Large intestine (tissue), 3 donors: Measurements from ENCODE around the gene PRND. TPM values are rescaled to one million over a fixed set of nuclear protein-coding genes. Genes with fewer than 3 reads are reported as not detected.
"Not testable (repeated sequence)": the region's sequence is repeated elsewhere in the genome, so short reads cannot be mapped to it uniquely, and the experiment has no call there.

Source experiments
- DNase-seq, 2 donors: peaks; one replicate each; pipeline versions ENCODE4 v3.0.0 to v3.0.0-alpha.2; 2013
- H3K27ac ChIP-seq: one replicate; pipeline ENCODE4 v1.5.1; 2013; ENCODE audit warnings: low read length
- H3K27me3 ChIP-seq: 2 replicates; pipeline ENCODE4 v1.6.1; 2013; ENCODE audit warnings: low read length; ENCODE audit not compliant: control insufficient read depth, insufficient read depth
- H3K36me3 ChIP-seq: 2 replicates; pipeline ENCODE4 v1.6.1; 2013; ENCODE audit warnings: low read length; ENCODE audit not compliant: control insufficient read depth, insufficient read depth
- H3K4me1 ChIP-seq: one replicate; pipeline ENCODE4 v1.6.1; 2013; ENCODE audit warnings: low read length; ENCODE audit not compliant: control insufficient read depth, insufficient read depth
- H3K4me3 ChIP-seq: one replicate; pipeline ENCODE4 v1.5.1; 2013; ENCODE audit warnings: low read length
- H3K9me3 ChIP-seq: one replicate; pipeline ENCODE4 v1.6.1; 2013; ENCODE audit warnings: mild to moderate bottlenecking, low read depth, low read length, moderate library complexity; ENCODE audit not compliant: control insufficient read depth
- WGBS: methylation state at CpG from one replicate; pipeline ENCODE4 v1.1.5; 2013; ENCODE audit warnings: low lambda C conversion rate; ENCODE audit not compliant: insufficient coverage; 5-methylcytosine and 5-hydroxymethylcytosine counted together
- polyA plus RNA-seq: library from polyadenylated mRNA; unstranded; fragments of 120-200 nt; gene quantifications from one replicate; pipeline ENCODE4 v1.2.1, GENCODE V29; 2013

The PRND gene
- polyA plus RNA-seq, 1 donor: 4.2 TPM

DNA sequence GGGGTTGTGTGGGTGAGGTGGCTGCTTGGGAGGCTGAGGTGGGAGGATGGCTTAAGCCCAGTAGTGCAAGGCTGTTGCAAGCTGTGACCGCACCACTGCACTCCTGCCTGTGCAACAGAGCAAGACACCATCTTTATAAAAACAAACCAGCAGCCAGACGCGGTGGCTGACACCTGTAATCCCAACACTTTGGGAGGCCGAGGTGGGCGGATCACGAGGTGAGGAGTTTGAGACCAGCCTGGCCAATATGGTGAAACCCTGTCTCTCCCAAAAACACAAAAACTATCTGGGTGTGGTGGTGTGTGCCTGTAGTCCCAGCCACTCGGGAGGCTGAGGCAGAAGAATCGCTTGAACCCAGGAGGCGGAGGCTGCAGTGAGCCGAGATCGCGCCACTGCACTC is 14.8 kb upstream of the PRND start:
- H3K9me3 ChIP-seq, H3K4me3 ChIP-seq, H3K4me1 ChIP-seq, DNase-seq, H3K27ac ChIP-seq, H3K36me3 ChIP-seq, H3K27me3 ChIP-seq: not testable (repeated sequence)
- no CpG with 5 or more reads among the region's 12 CpGs for WGBS

DNA sequence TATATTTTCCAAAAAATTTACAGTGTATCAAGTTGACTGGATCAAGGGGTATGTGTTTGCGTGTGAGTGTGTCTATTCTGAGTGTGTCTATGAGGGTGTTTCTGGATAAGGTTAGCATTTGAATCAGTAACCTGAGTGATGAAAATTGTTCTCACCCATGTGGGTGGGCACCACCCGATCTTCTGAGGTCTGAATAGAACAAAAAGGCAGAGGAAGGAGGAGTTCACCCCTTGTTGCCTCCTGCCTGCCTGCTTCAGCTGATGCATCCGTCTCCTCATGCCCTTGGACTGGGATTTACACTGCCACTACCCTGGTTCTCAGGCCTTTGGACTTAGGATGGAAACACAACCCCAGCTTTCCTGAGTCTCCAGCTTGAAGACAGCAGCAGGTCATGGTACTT is 13.7 kb upstream of the PRND start:
- Histone ChIP-seq H3K4me1 (no peaks in the 10 kb centered on the region), H3K27me3 (no peaks in the 10 kb centered on the region), H3K4me3 (no peak overlapping the region), H3K36me3 (no peaks in the 10 kb centered on the region), H3K9me3 (no peaks in the 10 kb centered on the region), H3K27ac (no peak overlapping the region)
- DNase-seq: no peak
- WGBS: 80% methylated on average over 1 of the region's 3 CpGs

DNA sequence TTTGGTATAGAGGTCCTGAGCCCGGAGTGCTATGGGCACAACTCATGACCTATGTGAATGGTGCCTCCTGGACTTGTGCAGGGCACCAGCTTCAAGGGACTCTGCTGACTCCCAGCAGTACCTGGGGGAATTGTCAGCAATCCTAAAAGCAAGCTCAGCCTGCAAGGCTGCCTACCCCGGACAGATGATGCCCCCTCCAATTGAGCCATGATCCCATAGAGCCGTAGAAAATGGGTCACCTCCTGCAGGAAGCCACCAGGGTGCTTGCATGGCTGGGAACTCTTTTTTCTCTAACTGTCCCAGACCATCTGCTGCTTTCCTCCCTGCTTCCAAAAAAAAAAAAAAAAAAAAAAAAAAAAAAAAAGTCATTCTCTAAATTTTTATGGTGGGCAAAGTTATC is 12.9 kb upstream of the PRND start:
- no peaks in the 10 kb centered on the region for H3K36me3 ChIP-seq
- H3K27ac ChIP-seq: no peak overlapping the region
- WGBS: no CpG with 5 or more reads among the region's 3 CpGs
- H3K4me3 ChIP-seq: no peak overlapping the region
- H3K27me3 ChIP-seq: peaks cover 1% of the 10 kb centered on the region
- no peaks in the 10 kb centered on the region for H3K4me1 ChIP-seq
- DNase-seq: no peak
- H3K9me3 ChIP-seq: no peaks in the 10 kb centered on the region

DNA sequence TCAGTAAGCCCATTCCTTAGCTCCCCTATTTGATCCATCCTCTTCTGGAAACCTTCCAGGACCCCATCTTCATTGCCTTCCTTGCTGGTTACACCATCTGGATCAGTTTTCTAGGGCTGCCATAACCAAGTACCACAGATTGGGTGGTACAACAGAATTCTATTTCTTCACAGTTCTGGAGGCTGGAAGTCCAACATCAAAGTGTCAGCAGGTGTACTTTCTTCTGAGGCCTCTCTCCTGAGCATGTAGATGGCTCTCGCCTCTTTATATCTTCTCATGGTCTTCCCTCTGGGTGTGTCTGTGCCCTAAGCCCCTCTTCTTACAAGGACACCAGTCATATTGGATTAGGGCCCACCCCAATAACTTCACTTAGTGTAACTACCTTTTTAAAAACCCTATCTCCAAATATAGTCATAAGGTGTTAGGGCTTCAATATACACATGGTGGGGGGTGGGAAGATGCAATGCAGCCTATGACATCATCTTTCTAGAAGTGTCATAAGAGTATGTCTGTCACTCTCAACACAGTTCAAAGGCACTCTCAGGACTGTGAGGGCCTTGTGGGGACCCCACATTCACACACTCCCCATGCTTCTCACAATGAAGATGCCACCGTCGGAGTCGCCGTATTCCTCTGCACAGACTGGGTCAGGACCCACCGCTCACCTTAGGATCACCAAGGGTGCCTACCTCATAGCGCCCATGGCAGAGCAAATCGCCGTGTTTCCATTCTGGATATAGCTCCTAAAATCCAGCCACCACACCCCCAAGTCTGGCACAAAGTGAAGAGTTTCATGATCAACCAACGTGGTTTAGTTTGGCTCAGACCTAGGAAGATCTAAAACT is 12.2 kb upstream of the PRND start:
- H3K27me3 ChIP-seq: peaks cover 4% of the 10 kb centered on the region
- no peaks in the 10 kb centered on the region for H3K36me3 ChIP-seq

DNA sequence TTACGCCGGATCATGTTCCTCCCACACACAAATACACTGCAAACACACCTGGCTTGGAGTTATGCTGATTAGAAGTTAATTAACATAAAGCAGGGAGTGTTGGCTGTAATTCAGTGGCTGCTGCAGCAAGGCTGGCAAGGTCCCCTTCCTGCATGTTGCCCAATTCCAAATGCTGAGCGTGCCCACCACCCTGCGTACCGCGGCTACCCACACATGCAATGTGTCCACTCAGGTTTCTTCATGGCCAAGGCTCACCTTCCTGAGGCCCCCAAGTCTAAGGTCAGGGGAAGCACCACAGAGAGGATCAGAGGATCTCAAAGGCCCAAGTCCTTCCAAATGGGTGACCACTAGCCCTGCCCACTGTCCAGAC is 11.6 kb upstream of the PRND start:
- no peak for DNase-seq
- H3K4me1 ChIP-seq: no peaks in the 10 kb centered on the region
- WGBS: no CpG with 5 or more reads among the region's 6 CpGs
- H3K9me3 ChIP-seq: no peaks in the 10 kb centered on the region
- H3K27ac ChIP-seq: no peak overlapping the region
- no peak overlapping the region for H3K4me3 ChIP-seq
- H3K27me3 ChIP-seq: peaks cover 4% of the 10 kb centered on the region
- no peaks in the 10 kb centered on the region for H3K36me3 ChIP-seq

More for the DNA sequence above, 12.2 kb upstream of the PRND start:
- H3K9me3 ChIP-seq: no peaks in the 10 kb centered on the region
- no peak overlapping the region for H3K4me3 ChIP-seq
- DNase-seq: no peak
- H3K4me1 ChIP-seq: no peaks in the 10 kb centered on the region
- no CpG with 5 or more reads among the region's 10 CpGs for WGBS
- H3K27ac ChIP-seq: no peak overlapping the region

DNA sequence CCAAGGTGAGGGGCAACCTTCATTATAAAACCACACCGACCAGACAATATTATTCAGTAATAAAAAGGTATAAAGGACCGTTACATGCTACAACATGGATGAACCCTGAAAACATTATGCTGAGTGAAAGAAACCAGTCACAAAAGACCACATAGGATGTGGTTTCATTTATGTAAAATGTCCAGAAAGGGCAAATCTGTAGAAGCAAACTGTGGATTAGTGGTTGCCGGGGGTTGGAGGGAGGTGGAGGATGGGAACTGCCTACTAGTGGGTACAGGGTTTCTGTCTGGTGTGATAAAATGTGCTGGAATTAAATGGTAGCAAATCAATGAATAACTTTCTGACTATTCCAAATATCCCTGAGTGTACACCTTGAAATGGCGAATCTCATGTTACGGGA is 10.2 kb upstream of the PRND start:
- no peak overlapping the region for H3K4me3 ChIP-seq
- DNase-seq: no peak
- WGBS: 89% methylated on average over 4 of the region's 5 CpGs
- H3K27me3 ChIP-seq: peaks cover 6% of the 10 kb centered on the region
- H3K9me3 ChIP-seq: no peaks in the 10 kb centered on the region
- no peaks in the 10 kb centered on the region for H3K4me1 ChIP-seq
- H3K36me3 ChIP-seq: no peaks in the 10 kb centered on the region
- H3K27ac ChIP-seq: no peak overlapping the region

DNA sequence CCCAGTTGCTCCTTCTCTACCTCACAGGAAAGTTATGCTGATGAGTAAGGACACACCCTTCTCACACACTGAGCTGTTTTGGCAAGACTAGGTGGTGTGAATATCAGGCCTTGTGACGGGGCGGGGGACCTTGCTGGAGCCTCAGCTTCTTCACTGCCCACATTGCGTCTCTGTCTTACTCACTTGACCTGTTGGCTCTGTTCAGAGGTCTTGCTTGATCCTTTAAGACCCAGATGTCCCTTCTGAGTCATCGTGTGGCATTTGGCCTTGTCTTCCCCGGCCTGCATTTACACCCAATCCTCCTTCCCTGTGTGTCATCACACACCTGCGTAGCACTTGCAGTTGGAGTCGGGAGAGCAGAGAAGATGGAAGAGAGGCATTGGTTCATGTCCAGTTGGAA is 8.3 kb upstream of the PRND start:
- Histone ChIP-seq H3K4me3 (no peak overlapping the region), H3K4me1 (no peaks in the 10 kb centered on the region), H3K9me3 (no peaks in the 10 kb centered on the region), H3K36me3 (no peaks in the 10 kb centered on the region), H3K27ac (no peak overlapping the region), H3K27me3 (peaks cover 6% of the 10 kb centered on the region)
- no CpG with 5 or more reads among the region's 7 CpGs for WGBS
- no peak for DNase-seq

DNA sequence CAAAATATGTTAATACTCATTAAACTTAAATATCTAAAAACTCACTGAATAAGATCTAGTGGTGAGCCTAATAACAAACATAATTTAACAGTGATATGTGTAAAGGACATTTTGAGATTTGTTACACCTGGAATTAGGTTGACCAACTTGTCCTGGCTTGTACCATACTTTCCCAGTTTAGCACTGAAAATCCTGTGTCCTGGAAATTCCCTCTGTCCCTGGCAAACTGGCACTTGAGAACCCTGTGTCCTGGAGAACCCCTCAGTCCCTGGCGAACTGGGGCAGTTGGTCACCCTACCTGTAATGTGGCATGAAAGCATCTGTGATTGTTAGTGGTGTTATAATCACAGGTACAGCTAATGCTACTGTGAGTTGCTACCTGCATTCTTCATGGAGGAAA is 6.9 kb upstream of the PRND start:
- DNase-seq: no peak
- H3K27me3 ChIP-seq: peaks cover 6% of the 10 kb centered on the region
- WGBS: no CpG with 5 or more reads among the region's 1 CpG
- H3K27ac ChIP-seq: no peak overlapping the region
- no peaks in the 10 kb centered on the region for H3K36me3 ChIP-seq
- H3K4me3 ChIP-seq: no peak overlapping the region
- no peaks in the 10 kb centered on the region for H3K4me1 ChIP-seq
- H3K9me3 ChIP-seq: no peaks in the 10 kb centered on the region

DNA sequence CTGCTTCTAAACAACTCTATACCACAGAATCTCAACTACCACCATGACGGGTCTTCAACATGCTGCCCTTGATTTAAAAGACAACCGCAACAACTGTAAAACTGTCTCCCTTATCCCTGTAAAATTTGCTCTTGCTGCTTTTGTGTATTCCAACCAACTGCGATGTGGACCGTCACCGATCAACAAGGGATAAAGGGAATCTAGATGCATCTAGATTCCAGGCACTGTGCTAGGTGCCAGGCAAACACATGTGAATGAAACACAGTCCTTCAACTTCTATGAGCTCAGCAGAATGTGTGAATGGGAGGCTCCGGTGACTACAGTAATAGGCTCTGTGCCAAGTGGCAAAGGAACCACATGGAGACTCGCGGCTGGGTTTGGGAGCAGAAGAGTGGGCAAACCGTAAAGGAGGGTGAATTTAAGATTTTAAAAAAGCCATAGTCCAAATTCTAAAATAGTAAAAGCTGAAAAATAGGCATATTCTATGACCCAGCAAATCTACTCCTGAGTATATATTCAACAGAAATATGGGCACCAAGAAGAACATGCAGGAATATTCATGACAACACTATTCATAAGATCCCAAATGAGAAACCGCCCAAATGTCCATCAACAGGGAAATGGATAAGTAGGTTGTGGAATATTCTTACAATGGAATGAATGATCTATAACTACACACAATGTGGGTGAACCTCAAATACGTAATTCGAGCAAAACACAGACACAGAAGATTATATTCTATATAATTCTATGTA is 3.7 kb upstream of the PRND start:
- H3K27me3 ChIP-seq: peaks cover 14% of the 10 kb centered on the region
- H3K4me1 ChIP-seq: no peaks in the 10 kb centered on the region
- H3K9me3 ChIP-seq: no peaks in the 10 kb centered on the region
- 100% methylated on average over 3 of the region's 12 CpGs for WGBS
- no peak overlapping the region for H3K27ac ChIP-seq
- H3K36me3 ChIP-seq: no peaks in the 10 kb centered on the region
- no peak overlapping the region for H3K4me3 ChIP-seq
- no peak for DNase-seq

DNA sequence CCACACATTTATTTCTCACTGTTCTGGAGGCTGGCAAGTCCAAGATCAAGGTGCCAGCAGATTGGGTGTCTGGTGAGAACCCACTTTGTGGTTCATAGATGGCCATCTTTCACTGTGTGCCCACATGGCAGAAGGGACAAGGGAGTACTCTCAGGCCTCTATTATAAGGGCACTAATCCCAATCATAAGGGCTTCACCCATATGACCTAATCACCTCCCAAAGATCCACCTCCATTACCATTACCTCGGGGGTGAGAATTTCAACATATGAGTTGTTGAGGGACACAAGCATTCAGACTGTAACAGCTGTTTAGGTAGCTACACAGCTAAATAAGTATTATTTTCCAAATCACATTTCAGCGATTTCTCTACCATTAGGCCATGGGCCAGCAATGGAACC is 2.5 kb upstream of the PRND start:
- Histone ChIP-seq H3K27ac (no peak overlapping the region), H3K36me3 (no peaks in the 10 kb centered on the region), H3K4me1 (no peaks in the 10 kb centered on the region), H3K9me3 (no peaks in the 10 kb centered on the region), H3K4me3 (no peak overlapping the region), H3K27me3 (peaks cover 10% of the 10 kb centered on the region)
- no CpG with 5 or more reads among the region's 2 CpGs for WGBS
- no peak for DNase-seq
